ENCODE results near the gene CSNK2B.

CSNK2B gene

DNA sequence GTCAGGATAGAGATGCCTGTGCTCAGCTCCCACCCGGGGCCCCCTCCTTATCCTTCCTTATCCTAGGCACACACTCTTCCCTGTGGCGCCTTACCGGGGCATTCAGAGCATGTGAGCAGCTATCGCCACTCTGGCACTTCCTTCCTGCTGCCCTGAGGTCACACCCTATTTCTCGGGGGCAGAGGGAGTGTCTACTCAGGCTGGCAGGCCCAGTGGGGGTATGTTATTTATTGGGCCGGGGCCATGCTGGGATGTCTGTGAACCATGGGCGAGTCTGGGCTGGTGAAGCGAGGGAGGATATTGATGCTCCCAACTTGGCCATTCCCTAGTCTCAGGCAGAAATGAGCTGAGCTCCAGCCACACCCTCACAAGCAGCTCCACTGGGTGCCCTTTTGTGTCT is 45.4 kb downstream of the CSNK2B start:
- DNase-seq (ENCODE audit: low spot score in 2 of 2): no peak
- no peaks in the 10 kb centered on the region for H3K9me3 ChIP-seq
- in situ Hi-C loops (cut with MboI; ENCODE audit: low sequenced_read_pairs): no loop called here

GRCh38 chr6:31712296-31712695 is 46.4 kb downstream of the CSNK2B start:
- H3K4me3 ChIP-seq: no peak overlapping the region
- in situ Hi-C loops (cut with MboI; ENCODE audit: low sequenced_read_pairs): no loop called here
- H3K27me3 ChIP-seq (ENCODE audit: low read depth): no peaks in the 10 kb centered on the region
- no peak for DNase-seq (ENCODE audit: low spot score in 2 of 2)
- H3K9me3 ChIP-seq: no peaks in the 10 kb centered on the region
- H3K36me3 ChIP-seq (replicated peaks): no peaks in the 10 kb centered on the region
- H3K4me1 ChIP-seq: peaks cover 7% of the 10 kb centered on the region

More for the DNA sequence above, 45.4 kb downstream of the CSNK2B start:
- H3K4me3 ChIP-seq: no peak overlapping the region
- no peaks in the 10 kb centered on the region for H3K27me3 ChIP-seq (ENCODE audit: low read depth)
- peaks cover 7% of the 10 kb centered on the region for H3K4me1 ChIP-seq
- no peaks in the 10 kb centered on the region for H3K36me3 ChIP-seq (replicated peaks)

GRCh38 chr6:31713465-31713864 is 47.6 kb downstream of the CSNK2B start:
- no peaks in the 10 kb centered on the region for H3K27me3 ChIP-seq (ENCODE audit: low read depth)

GRCh38 chr6:31713991-31714684 is 48.3 kb downstream of the CSNK2B start:
- Histone ChIP-seq H3K4me3 (no peak overlapping the region), H3K36me3 (replicated peaks) (no peaks in the 10 kb centered on the region), H3K9me3 (no peaks in the 10 kb centered on the region), H3K27me3 (ENCODE audit: low read depth) (no peaks in the 10 kb centered on the region), H3K4me1 (peaks cover 7% of the 10 kb centered on the region)
- in situ Hi-C loops (cut with MboI; ENCODE audit: low sequenced_read_pairs): no loop called here
- DNase-seq (ENCODE audit: low spot score in 2 of 2): peak; percentile 23 to 38

More at GRCh38 chr6:31713465-31713864, 47.6 kb downstream of the CSNK2B start:
- in situ Hi-C loops (cut with MboI; ENCODE audit: low sequenced_read_pairs): no loop called here
- Histone ChIP-seq H3K36me3 (replicated peaks) (no peaks in the 10 kb centered on the region), H3K4me3 (no peak overlapping the region), H3K9me3 (no peaks in the 10 kb centered on the region), H3K4me1 (peaks cover 7% of the 10 kb centered on the region)
- no peak for DNase-seq (ENCODE audit: low spot score in 2 of 2)

DNA sequence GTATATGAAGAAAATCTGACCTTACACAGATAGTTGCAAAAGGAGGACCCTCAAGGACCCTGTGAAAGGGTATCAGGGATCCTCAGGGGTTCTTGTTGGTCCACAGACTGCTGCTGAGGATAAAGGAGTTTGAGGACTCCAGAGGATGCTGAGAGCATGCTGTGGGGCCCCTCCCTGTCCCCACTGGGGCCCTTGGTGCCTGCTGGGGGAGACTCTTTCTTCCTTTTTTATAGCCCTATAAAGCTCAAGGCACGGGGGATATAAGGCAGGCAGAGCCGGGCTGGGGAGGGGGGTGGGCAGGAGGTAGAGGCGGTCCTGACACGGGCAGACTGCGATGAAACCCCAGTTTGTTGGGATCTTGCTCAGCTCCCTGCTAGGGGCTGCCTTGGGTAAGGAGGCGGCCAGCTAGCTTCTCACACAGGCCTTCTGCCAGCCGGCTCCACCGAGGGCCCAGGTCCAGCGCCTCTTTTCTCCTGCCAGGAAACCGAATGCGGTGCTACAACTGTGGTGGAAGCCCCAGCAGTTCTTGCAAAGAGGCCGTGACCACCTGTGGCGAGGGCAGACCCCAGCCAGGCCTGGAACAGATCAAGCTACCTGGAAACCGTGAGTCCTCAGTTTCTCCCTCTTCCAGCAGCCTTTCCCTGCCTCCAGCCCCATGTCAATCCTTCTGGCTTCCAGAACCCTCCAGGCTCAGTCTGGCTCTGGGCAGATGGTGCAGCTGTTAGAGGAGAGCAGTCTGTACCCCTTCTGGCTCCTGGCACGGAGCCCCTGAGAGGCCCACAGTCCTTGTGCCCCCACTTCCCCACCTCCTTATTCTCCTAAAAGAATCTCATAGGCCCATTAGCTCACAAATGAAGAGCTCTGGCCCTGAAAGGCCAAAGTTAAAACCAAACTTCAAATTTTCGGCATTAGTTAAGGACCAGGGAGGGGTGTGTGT is 49.4 kb downstream of the CSNK2B start, which contains the start of gene LY6G6D:
Gene LY6G6D, plus strand, starts transcription at position 327 of the 937 bp plus-strand sequence. Its CDS starts 8 bp downstream, at position 335.
- Histone ChIP-seq H3K36me3 (replicated peaks) (no peaks in the 10 kb centered on the region), H3K4me3 (no peak within 1 kb of the TSS), H3K27me3 (ENCODE audit: low read depth) (no peaks in the 10 kb centered on the region), H3K9me3 (no peaks in the 10 kb centered on the region), H3K4me1 (peaks cover 7% of the 10 kb centered on the region)
- no peak for DNase-seq (ENCODE audit: low spot score in 2 of 2)
- in situ Hi-C loops (cut with MboI; ENCODE audit: low sequenced_read_pairs): no loop called here

- Histone ChIP-seq H3K36me3 (replicated peaks) (no peaks in the 10 kb centered on the region), H3K9me3 (no peaks in the 10 kb centered on the region), H3K4me1 (peaks cover 7% of the 10 kb centered on the region), H3K27me3 (ENCODE audit: low read depth) (no peaks in the 10 kb centered on the region), H3K4me3 (no peak overlapping the region)
- DNase-seq (ENCODE audit: low spot score in 2 of 2): no peak
- in situ Hi-C loops (cut with MboI; ENCODE audit: low sequenced_read_pairs): no loop called here
Measured at GRCh38 chr6:31717499-31718222, 51.8 kb downstream of the CSNK2B start.

DNA sequence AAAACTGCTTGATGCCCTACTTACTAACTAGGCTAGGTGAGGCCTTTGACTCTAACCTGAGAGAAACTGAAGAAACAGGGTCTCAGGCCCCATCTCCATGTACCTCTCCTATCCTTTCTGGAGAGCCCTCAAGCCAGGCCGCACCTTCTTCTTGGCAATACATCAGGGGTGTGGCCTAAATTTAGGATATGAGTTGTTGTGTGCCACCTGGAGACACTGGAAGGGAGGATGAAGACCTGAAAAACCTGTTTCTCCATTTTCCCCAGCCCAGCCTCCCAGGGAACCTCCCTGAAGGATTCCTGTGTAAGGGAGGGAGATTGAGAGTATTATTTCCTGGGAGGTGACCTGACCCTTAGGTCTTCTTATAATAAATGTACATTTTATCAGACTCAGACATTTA is 52.4 kb downstream of the CSNK2B start:
- no peaks in the 10 kb centered on the region for H3K27me3 ChIP-seq (ENCODE audit: low read depth)
- H3K36me3 ChIP-seq (replicated peaks): no peaks in the 10 kb centered on the region
- in situ Hi-C loops (cut with MboI; ENCODE audit: low sequenced_read_pairs): no loop called here
- no peak for DNase-seq (ENCODE audit: low spot score in 2 of 2)
- peaks cover 7% of the 10 kb centered on the region for H3K4me1 ChIP-seq
- no peaks in the 10 kb centered on the region for H3K9me3 ChIP-seq
- H3K4me3 ChIP-seq: no peak overlapping the region

DNA sequence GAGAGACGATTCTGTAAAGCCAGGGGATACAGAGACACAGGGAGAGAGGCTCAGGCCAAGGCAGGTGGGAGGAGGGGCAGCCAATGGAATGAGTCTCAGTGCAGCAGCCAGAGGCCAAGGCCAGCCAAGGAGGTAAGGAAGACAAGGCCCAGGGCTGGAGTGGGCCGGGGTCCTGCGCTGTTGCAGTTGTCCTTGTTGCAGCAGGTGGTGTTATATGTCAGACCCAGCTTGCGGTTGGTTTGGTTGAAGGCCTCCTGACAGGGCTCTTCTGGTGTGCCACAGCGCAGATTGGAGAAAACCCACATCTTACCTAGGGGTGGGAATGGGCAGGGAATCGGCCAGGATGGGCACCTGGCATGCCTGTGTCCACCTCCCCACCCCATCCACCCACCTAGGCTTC is 53.1 kb downstream of the CSNK2B start:
- Histone ChIP-seq H3K4me1 (peaks cover 3% of the 10 kb centered on the region), H3K36me3 (replicated peaks) (no peaks in the 10 kb centered on the region), H3K4me3 (no peak overlapping the region), H3K27me3 (ENCODE audit: low read depth) (no peaks in the 10 kb centered on the region), H3K9me3 (no peaks in the 10 kb centered on the region)
- in situ Hi-C loops (cut with MboI; ENCODE audit: low sequenced_read_pairs): no loop called here
- DNase-seq (ENCODE audit: low spot score in 2 of 2): no peak
